Measurements from ENCODE around the gene PIK3R3. TPM values are rescaled to one million over a fixed set of nuclear protein-coding genes. Genes with fewer than 3 reads are reported as not detected.

Gene PIK3R3
- polyA plus RNA-seq, 12 donors: 13.2 to 19.9 (median 17.4) TPM; not detected in 1

DNA sequence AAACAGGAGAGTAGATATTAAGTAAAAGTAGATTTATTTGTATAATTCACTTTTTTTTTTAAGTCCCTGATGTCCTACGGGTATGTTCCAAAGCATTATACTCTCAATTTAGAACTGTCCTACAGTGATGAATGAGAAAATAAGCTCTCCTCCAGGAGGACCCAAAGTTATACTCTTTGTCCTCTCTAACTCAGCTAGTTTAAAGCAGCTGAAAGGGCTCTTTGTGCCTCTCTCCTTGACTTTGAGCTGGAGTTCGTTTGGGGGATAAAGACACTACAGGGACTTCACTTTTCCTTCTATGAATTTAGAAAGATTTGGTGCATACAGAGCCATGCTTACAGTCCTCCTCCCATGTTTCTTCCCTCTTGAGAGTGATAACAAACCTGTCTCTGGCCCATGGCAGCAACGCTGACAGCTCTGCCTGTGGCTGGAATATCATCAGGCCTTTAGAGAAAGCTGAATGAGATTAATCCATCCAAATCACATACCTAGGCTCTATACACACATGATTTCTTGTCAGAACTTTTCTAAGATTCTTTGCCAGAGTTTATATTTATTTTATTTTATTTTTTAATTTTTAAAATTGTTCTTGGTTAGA is 134.3 kb downstream of the PIK3R3 start:
- DNase-seq: no peak

DNA sequence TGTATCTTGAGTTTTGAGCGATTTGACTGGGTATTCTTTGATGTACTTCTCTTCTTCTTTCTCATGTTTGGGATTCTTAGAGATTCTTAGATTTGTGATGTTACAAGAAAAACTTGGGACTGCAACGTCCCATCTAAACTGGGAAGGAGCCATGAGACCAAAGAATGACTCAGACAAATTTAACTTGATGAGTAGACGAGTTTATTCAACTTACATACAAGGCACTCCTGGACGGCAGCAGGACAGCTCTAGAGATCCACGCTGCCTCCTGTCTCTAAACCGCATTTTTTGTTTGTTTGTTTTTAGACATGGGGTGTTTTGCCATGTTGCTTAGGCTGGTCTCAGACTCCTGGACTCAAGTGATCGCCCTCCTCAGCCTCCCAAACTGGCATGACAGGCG is 137.1 kb downstream of the PIK3R3 start:
- no peak for DNase-seq

DNA sequence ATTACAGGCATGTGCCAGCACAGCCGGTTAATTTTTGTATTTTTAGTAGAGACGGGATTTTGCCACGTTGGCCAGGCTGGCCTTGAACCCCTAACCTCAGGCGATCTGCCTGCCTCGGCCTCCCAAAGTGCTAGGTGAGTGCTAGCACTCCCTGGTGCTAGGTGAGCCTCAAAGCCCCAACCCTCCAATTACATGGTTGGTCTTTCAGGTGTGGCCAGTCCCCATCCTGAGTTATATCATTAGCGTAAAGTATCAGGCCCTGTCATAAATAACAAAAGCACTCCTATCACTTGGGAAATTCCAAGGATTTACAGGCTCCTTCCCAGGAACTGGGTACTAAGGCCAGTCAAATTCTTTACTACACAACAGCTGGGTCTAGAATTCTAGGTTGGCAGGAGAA is 138.0 kb downstream of the PIK3R3 start:
- no peak for DNase-seq

Other genes with a start within 250 kb of the PIK3R3 start
- 10 to 100 TPM in 1 of 12 donors, 1 to 10 TPM in 4, under 1 TPM in 6, not detected in 1; 0.48 to 30.1 (median 0.80) TPM for gene TSPAN1, start 42.5 kb upstream of the PIK3R3 start, polyA plus RNA-seq (ENCODE audit: insufficient read length in 12 of 12)
- gene P3R3URF, start 43.9 kb upstream of the PIK3R3 start, polyA plus RNA-seq (ENCODE audit: insufficient read length in 12 of 12): not detected
- 10 to 100 TPM in 11 of 12 donors, not detected in 1; 44.8 to 64.6 (median 48.3) TPM for gene POMGNT1, start 65.8 kb upstream of the PIK3R3 start, polyA plus RNA-seq (ENCODE audit: insufficient read length in 12 of 12)
- 1 to 10 TPM in 9 of 12 donors, under 1 TPM in 1, not detected in 2; 0.94 to 1.8 (median 1.2) TPM for gene LURAP1, start 70.7 kb upstream of the PIK3R3 start, polyA plus RNA-seq (ENCODE audit: insufficient read length in 12 of 12)
- gene RAD54L, start 115.1 kb upstream of the PIK3R3 start, polyA plus RNA-seq (ENCODE audit: insufficient read length in 12 of 12): 1 to 10 TPM in 10 of 12 donors, not detected in 2; 3.7 to 8.7 (median 6.5) TPM
- gene LRRC41, start 171.0 kb upstream of the PIK3R3 start, polyA plus RNA-seq (ENCODE audit: insufficient read length in 12 of 12): 10 to 100 TPM in 11 of 12 donors, not detected in 1; 44.1 to 62.3 (median 57.2) TPM
- gene UQCRH, start 171.1 kb upstream of the PIK3R3 start, polyA plus RNA-seq (ENCODE audit: insufficient read length in 12 of 12): 100 to 1,000 TPM in 11 of 12 donors, not detected in 1; 227 to 307 (median 272) TPM
- gene NSUN4, start 208.2 kb upstream of the PIK3R3 start, polyA plus RNA-seq (ENCODE audit: insufficient read length in 12 of 12): 10 to 100 TPM in 11 of 12 donors, not detected in 1; 13.8 to 16.1 (median 14.5) TPM